HL-60/S4 treated with retinoic acid at 250 ng/mL for 4 days and 3 days (cell line): ENCODE measurements around the gene PCNX2.

Experiments
- in situ Hi-C: fragments of 300-500 bp; cut with MboI; formaldehyde crosslinking; loops from 2 replicates; pipeline ENCODE4 v1.7.0; 2022; ENCODE audit warnings: low sequenced_read_pairs

PCNX2 gene

DNA sequence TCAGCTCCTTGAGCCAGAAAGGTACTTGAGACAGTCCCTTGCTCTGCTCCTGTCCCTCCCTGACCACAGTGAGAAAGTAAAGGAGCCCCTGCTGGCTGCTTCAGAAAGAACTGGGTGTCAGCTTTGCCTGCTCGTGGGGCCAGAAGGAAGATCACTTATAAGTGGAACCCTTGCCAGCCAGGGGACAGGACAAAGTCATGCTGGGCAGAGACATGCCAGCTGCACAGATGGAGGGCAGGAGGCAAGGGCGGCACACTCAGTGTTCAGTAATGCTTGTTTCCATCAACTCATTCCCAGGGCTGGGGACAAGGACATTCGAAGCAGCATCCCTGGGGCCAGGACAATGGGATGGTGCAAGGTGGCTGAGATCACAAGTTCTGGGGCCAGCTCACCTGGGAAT lies 303.3 kb downstream of the PCNX2 start:
- in situ Hi-C loops = no loop called here

DNA sequence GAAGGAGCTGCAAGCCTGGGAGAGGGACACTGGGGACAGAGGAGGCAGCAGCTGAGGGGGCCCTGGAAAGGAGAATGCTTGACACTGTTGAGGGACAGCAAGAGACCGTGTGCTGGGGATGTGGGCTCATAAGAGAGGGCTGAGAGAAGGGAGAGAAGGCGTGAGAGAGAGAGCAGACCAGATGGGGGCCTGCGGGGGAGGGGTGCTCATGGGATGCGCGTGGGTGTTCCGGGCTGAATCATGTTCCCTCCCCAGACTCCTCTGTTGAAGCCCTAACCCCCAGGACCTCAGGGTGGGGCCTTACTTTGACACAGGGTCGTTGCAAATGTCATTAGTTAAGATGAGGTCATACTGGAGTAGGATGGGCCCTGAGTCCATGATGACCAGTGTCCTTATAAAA lies 304.3 kb downstream of the PCNX2 start:
- in situ Hi-C loops = no loop called here

DNA sequence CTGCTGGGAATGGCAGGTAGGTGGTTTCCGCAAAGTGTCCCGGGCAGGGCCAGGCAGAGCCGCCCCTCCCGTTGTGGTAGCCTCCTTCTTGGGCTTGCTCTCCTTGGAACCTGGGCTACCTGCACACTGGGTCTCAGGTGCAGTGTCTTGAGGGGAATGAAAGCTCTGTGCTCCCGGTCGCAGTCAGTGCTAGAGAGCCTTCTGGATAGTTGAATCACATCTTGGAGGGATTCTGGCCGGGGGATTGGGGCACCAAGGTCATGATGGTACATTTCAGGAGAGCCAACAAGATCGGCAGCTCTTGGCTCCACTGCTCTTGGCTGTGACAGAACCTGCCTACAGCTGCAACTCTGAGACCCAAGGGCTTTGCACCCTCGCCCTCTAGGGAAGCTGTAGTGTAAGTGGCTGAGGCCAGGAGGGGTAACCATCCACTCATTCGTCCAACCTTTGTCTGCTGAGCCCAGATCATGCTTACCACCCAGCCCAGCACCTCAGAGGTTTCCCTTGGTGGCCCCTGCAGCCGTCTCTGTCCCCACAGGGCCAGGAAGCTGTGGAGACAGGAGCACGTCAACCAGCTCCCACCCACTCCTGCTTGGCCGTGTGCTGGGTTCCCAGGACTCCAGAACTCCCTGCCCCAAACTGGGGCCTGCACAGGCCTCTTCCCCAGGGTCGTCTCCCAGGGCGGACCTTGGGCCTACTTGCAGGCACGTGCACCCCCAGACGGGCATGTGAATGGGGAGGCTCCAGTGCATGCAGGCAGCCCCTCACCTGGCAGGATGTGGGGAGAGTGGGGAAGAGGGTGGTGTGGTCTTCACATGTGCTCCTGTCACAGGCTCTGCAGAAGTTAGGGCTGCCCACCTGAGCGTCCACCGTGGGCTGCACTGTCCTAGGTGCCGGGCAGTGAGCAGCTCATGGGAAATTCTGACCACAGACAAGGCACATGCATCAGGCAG lies 305.1 kb downstream of the PCNX2 start:
- in situ Hi-C loops = no loop called here

DNA sequence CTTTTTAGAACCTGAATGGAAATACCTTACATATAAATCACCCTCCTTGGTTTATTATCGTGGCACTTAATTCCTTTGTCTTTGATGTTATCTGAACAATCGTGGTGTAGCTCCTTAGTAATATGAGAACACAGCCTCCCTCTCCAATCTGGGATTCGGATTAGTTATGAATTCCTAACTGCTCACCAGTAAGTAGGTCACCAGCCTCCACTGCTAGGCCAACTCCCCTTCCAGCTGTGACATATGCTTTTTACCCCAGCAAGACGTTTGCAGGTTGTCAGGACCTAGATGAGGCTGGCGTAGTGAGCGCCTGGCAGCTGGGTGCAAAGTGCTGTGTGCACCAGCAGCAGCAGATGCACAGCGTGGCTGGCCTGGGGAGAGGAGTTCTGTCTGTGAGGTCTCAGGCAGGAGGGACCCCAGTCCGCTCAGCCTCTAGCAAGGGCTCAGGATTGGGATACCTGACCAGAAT lies 306.9 kb downstream of the PCNX2 start:
- in situ Hi-C loops = no loop called here

DNA sequence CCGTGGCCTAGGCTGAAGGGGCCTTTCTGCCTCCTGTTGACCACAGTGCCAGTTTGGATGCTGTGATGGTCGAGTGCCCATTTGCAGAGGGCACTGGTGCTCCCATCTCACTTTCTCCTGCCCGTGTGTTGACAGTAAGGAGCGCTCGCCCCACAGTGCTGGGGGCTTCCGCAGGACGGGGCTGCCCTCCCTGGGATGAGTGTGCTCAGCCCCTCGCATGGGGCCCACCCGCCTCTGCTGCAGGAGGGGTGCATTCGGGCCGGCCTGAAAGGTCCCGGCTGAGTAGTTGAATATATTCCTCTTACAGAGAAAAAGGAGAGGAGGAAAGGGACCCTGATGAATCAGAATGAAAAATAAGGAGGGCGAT lies 307.8 kb downstream of the PCNX2 start:
- in situ Hi-C loops = no loop called here

DNA sequence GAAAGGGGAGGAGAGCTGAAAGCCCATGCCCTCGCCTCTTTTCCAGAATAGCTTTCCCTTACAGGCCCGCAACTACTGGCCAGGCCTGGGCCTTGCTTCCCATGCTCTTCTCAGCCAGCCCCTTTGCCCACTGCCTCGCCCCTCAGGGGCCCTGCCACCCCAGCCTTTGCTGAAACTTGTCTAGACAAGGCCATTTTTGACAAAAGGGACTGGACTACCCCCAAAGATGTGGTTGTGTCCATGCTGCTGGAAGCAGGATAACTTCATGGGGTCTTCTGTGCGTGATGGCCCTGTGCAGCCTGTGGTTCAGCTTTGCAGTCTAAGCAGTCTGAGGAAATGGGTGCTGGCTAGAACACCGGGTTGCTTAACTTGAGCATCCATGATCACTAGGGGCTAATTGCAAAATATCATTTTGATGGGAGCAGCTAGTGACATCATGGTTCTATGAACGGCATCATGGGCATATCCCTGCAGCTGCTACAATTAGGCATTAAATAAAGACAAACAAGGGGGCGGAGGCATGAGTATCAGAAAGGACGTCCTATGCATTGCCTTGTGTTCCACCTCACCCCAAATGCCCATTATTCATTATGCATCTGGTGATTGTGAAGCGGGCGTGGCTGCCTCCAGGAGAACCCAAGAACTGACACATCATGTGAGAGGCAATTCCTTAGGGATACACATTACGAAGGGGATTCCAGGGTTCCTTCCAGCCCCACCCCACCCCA lies 308.3 kb downstream of the PCNX2 start:
- in situ Hi-C loops = no loop called here

DNA sequence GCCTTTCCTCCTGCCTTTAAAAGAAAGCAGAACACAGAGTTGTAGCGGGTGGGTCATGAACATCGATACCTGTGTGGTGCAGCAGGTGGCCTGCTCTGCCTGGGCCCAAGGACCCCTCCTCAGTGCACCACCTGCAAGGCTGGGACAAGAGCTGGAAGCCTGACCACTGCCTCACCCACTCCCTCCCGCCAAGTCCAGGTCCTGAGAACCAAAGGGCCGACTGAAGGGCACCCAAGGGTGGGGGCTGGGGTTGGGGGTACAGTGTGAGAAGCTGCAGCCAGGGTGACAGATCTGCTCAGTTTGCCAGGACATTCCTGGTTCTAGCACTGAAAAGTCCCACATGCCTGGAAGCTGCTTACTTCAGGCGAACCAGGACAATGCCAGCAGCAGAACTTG lies 309.0 kb downstream of the PCNX2 start:
- in situ Hi-C loops = no loop called here

DNA sequence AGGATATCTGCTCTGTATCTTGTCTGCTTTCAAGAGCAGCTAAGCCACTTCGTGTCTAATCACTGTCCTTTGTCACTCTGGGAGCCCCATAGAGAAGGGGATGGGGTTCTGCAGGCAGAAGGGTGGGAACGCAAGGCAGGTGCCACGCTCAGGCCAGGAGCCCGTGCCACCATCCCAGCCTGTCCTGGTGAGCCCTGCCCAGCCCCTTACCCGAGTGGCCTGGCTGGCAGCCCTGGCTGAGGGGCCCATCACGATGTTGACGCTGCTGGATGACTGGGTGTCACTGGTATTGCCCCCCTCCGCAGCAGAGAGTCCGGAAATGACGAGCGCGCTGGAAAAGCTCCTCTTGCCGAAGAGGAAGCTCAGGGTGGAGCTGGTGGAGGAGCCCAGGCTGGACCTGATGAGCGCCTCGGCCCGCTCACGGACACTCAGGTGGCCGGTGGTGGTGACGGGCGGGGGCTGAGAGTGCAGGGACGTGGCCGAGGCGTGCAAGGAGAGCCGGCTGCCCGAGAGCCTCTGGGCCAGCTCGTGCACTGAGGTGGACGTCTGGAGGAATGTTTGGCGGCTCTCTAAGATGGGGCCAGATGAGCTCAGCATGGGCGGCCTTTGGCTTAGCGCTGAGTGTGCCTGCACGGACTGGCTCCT lies 309.5 kb downstream of the PCNX2 start:
- in situ Hi-C loops = no loop called here

DNA sequence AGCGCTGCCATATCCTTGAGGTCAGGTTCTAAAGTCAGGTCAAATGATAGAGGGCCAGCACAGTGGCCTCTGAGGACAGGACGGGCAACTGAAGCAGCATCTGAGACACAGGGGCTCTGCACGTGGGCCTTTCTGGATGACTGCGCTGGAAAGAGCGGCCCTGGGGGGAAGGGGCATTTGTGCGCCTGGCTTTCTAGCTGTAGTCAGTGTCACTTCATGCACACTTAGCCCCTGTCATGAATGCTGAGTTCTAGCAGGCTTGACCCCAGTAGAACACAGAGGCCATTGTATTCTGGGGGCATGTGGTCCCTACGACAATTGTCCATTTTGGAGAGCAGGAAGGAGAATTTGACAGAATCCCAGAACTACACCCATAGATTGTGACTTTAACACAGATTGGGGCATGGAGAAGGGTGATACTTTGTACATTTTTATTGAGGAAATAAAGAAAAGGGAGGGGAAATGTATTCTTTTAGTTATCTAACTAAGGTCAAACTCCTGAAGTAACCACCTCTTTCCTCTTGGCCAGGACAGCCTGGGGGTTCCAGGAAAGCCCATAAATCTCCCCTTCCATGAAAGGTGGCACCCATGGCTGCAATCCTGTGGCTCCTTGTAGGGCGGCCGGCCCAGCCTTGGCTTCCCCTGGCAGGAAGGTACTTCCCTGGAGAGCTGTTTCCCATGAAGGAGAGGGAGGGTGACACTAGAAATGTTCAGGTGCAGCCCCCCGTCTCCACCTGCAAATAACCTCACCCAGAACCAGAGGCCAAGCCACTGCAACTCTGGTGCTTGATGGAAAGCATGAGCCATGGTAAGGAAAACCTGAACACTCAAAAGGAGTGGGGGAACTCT lies 310.7 kb downstream of the PCNX2 start:
- in situ Hi-C loops = no loop called here

DNA sequence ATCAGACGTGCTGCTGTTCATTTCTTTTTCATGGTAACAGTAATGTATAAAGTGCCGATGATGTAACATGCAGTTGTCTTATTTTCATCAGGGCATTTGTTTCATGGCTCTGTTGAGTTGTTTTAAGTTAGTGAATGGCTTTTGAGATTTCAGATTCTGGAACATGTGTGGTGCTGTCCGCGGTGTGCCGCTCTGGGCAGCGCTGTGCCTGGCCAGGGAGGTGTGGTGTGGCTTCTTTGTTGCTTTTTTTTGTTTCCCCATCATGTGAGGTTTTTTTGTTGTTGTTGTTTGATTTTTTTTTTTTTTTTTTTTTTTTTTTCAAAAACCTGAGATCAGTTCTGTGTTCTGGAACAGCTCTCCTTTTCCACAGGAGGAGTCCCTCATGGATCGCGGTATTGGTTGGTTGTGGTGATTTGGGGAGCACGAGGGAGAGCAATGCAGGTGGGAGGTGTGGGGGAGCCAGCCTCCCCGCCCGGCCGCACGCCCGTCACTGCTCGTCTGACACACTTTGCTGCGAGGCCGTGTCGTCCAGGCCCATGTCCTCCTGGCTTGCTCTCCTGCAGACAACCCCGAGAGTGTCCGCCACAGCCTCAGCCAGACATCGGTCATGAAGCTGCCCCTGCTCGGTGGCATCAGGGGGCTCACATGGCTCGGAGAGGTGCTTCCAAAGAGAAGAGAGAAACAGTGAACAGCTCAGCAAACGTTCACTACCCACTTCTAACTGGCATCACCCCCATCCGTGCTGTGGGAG lies 311.5 kb downstream of the PCNX2 start:
- in situ Hi-C loops = no loop called here

DNA sequence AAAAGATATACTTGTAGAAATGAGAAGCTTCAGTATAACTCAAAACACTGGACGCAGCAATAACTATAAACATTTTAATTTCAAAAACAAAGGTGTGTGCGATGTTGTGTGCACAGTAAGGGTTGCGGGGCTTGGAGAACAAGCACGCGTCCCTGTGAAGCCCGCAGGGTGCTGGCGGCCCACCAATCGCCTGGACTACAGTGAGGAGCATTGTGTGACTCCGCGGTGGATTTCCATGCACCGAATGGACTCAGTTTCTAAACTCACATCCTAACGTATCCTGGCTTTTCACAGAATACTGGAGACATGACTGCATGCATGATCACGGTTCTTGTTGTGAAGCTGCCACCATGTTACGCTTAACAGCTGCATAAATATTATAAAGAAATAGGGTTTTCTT lies 312.1 kb downstream of the PCNX2 start:
- in situ Hi-C loops = no loop called here

DNA sequence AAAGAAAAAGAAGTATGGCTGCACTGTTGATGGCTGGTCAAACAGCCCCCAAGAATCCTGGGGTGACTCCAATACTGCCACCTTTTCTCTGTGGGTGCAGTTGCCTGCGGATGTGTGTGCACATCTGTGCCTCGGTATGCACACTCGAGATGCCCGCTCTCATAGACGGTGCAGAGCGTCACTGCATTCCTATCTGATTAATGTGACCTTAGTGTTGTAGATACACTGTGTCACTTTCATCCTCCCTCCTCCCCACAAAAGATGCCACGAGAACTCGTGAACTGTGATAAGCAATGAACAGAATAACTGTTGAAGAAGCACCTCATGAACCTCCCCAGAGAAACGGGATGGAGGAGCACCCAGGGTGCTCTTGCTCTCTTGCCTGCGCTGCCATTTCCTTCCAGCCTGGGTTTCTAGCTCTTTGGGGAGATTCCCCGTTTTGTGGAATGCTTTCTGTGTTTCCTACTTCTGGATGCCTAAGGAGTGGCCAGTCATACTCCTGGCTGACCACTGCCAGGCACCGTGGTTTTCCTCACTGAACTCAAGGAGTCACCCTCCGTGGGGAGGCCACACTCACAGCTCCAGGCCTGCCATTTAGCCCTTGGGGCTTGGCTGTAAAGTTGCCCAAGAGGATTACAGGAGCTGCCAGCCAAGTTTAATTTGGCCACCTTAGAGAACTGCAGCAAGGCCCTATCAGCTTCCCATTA lies 313.1 kb downstream of the PCNX2 start:
- in situ Hi-C loops = no loop called here

DNA sequence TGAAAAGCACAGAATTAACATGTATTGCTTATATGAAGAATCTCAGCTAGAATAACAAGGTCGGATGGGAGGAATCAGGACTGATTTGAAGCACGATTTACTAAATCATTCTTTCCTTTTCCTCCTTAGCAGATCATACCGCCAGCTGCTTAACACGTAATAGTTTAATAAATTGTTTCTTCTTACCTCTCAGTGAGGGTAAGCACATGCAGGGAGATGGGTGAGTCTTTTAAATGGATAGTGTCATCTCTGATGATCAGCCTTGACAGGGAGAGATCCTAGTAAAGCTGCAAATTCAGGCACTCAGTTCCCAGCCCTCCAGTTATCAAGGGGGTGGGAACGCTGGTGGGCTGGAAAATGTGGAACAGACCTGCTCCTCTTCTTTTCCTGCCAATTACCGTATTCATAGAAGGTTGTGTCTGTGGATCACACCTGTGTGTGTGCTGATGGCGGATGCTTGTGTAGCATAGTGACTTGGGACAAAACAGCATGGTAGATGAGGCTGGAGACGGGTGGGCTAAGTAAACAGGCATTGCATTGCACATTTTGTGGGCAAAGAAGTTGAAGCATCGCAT lies 314.5 kb downstream of the PCNX2 start:
- in situ Hi-C loops = no loop called here

DNA sequence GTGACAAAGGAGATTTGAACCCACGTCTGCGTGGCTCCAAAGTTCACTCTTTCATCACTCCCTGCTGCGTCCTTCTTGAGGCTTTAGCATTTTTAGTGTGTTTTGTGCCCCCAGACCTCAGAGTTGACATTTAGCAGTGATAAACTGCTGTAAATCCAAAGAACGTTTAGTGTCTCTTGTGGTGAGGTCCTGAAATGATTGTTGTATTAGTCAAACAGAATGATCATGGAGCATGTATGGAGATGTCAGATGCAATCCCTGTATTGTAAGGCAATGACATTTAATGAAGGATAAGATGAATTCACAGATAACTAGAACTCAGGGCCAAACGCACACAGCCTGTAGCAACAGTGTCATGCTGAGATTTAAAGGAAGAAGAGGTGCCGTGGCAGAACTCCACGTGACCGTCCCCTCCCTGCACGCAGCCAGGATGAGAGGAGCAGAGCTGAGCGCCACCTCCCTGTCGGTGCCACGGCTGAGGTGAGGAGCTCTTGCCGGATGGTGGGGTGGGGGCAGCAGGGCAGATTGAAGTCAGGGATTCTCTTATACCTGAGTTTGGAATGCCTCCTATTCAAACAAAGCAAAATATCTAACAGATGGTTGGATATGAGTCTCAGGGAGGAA lies 315.1 kb downstream of the PCNX2 start:
- in situ Hi-C loops = no loop called here

DNA sequence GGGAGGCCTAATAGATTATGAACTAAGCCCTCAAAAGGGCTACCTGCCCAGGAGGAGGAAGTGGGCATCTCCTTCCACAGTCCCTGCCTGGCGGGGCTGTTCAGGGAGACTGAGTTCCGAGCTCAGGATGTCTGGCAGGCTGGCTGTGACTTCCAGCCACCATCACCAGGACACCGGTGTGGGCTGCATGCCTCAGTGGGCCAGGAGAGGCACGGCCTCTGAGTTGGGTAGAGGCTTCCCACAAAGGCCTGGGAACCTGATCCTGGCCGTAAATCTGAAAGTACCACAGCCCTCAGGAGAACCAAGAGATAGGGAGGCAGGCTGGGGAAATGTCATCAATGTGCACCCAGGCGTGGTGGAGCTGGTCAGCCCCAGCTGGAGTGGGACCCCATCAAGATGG lies 316.0 kb downstream of the PCNX2 start:
- in situ Hi-C loops = no loop called here

DNA sequence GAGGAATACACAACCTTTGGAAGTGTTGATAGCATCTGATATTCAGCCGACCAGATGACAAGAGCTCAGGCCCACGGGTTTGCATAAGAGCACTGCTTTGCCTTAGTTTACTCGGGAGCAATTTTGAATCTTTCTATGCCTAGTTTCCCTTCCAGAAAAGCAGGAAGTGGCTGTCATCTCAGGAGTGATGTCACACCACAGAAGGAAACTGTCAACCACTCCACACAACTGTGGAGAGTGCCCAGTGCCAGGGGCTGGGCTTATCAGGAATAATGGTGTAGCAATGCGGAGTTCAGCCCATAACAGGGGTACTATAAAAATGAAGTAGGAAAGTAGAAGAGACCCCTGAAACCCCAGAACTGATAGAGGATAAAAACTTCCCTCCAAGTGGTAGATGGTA lies 316.7 kb downstream of the PCNX2 start:
- in situ Hi-C loops = no loop called here

DNA sequence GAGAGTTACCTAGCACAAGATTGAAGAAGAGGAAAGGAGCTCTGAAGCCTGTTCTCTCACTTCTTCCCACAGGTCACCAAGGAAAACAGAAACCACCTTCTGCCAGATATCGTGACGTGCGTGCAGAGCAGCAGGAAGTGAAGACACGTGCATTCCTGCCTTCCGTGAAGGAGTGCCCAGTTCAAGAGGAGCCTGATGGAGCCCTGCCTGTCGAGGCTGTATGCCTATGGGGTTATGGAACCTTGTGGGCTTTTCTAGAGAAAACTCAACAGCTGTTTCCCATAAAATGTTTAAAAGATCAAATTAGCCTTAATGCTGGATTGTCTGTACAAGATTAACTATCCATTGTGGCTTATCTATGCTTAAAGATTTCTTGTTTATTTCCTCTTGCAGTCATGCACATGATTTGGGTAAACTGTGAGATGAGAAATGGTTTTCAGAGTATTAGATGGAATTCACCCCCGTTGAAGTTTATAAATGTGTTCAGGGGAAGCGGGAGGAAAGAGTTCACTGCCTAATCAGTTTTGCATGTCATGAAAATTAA lies 317.4 kb downstream of the PCNX2 start:
- in situ Hi-C loops = no loop called here

DNA sequence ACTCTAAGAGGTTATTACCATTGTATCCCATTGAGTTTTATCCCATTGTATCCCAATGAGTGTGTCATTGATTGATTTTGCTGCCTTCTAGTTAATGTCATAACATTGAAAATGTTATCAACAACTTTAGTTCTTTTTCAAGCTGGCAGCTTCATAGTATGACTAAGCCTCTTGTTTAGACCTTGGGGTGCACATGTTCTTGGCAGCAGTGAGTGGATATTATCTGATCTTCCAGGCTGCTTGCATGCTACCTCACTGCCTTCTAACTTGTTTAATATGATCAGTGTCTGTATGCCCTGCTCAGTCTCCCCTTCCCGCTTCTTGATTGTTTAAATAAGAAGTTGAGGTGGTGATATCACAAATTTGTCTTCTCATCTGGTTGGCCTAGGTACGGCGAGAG lies 320.6 kb downstream of the PCNX2 start:
- in situ Hi-C loops = no loop called here
